HT-29 (cell line): ENCODE data around the gene FCRL3. TPM values are rescaled to one million over a fixed set of nuclear protein-coding genes. Genes with fewer than 3 reads are reported as not detected.

ENCODE experiments used
- DNase-seq: peaks from one replicate; pipeline ENCODE4 v3.0.0-alpha.2; 2015; ENCODE audit warnings: low spot score
- total RNA-seq: library from RNA; depleted of rRNA; stranded (reverse); fragments of >200 nt; shearing (Covaris generic); gene quantifications from 2 replicates; pipeline ENCODE4 v1.2.3, GENCODE V29; 2014; rRNA removed

The FCRL3 gene
- total RNA-seq, 1 experiment from 2014 or later: not detected

DNA sequence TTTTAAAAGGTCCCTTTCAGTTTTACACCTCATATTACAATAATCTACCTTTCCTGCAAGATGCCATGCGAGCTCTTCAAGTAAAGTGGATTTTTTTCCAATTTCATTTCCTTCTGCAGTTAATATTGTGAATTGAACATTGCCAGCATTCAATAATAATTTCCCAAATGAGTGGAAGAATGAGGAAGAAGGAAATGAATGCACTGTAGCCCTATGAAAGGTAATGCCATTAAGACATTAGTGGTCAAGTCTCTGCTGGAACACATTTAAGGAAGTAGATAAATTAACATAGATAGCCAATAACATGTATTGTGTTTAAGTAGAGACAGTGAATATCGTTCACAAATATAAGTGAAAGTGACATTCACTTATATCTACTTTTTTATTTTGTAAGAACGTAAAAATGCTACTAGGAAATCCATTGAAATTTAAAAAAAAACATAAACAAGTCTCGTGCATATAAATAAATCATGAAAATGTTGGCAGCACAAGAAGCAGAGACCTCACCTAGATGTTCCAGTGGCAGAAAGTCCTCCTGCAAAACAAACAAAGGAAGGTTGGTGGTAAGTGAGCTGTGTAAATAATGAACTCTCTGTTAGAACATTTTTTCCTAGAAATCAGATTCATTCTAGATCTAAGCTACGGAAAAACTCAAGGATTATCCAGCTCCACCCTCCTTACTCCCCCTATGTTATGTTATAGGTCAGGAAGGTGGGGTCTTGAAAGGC lies 17.7 kb downstream of the FCRL3 start:
- peak; percentile 37 for DNase-seq

DNA sequence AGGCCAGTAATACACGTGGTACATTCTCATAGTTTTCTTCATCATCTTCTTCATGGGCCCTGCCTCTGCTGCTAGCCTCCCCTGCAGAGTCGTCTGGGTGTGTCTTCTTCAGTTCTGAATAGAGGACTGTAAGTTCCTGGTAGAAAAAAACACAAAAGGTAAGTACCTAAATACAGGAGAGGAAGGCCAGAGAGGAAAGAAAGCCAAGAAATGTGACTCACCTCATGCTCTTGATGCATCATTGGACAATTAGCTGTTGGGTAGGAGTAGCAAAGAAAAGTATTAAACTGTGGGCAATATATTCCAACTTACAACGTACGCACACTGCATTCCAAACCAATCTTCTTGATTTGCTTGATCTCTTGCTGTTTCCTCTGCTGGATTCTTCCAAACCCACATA lies 21.8 kb downstream of the FCRL3 start:
- DNase-seq: no peak

DNA sequence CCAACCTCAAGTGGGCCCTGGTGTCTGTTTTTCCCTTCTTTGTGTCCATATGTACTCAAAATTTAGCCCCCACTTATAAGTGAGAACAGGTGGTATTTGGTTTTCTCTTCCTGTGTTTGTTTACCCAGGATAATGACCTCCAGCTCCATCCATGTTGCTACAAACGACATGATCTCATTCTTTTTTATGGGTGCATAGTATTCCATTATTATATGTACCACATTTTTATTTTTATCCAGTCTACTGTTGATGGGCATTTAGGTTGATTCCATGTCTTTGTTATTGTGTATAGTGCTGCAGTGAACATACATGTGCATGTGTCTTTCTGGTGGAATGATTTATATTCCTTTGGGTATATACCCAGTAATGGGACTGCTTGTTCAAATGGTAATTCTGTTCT lies 27.6 kb downstream of the FCRL3 start:
- no peak for DNase-seq

DNA sequence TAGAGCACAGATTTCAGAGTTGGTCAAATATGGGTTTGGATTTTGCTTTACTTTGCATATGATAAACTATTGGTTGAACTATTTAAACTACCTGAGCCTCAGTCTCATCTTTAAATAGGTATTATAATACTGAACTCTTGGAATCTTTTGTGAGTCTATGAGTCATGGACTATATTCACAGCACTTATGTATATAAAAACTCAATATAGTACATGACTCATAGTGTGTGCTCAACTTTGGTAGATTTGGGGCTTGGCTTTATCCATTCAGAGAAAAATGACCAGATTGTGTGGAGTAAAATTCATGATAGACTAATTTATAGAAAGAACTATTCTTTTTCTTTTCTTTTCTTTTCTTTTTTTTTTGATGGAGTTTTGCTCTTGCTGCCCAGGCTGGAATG lies 28.7 kb downstream of the FCRL3 start:
- DNase-seq: no peak

DNA sequence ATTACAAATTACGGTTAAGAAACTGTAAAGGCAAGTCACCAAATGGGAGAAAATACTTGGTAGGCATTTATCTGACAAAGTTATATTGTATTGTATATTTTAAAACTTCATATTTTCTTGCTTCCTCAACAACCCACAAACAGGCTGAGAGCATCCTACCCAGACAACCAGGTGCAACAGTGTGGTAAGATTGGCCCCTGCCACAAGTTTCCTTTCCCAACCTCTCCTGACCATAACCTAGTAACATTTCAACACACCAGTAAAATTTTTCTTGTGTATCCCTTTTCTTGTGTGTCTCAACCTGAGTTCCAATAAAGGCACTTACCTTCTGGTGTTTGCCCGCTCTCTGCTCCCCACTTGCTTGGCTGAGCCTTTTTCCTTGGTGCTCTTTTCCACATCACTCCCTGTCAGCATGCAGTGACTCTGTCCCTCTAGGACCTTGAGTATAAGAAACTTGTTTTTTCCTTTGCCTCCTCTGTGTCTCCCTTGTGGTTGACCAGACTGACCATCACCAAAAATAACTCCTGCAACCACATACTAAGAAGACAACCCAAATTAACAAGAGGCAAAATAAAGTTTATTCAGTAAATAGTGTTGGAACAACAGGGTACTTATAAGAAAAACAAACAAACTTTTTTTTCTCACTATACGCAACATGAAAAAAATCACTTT lies 40.9 kb downstream of the FCRL3 start:
- DNase-seq: no peak

DNA sequence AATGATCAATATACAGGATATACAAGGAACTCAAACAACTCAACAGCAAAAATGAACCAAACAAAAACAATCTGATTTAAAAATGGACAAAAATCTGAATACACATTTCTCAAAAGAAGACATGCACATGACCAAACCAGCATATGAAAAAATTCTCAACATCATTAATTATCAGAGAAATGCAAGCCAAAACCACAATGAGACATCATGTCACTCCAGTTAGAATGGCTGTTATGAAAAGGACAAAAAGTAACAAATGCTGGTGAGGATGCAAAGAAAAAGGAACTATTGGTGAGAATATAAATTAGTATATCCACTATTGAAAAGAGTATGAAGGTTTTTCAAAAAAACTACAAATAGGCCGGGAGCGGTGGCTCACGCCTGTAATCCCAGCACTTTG lies 42.0 kb downstream of the FCRL3 start:
- DNase-seq: no peak

DNA sequence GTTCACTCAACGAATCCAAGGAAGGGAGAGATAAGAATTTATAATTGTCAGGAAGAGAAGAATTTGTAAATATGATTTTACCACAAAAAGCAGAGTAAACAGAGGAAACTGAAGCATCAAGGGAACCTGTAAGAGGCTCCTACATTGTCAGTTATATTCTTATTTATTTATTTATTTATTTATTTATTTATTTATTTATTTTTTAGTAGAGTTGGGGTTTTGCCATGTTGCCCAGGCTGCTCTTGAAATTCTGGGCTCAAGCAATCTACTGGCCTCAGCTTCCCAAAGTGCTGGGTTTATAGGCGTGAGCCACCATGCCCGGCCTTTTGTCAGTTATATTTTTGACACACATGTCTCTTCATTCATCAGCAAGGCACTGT lies 47.1 kb downstream of the FCRL3 start:
- DNase-seq: no peak

DNA sequence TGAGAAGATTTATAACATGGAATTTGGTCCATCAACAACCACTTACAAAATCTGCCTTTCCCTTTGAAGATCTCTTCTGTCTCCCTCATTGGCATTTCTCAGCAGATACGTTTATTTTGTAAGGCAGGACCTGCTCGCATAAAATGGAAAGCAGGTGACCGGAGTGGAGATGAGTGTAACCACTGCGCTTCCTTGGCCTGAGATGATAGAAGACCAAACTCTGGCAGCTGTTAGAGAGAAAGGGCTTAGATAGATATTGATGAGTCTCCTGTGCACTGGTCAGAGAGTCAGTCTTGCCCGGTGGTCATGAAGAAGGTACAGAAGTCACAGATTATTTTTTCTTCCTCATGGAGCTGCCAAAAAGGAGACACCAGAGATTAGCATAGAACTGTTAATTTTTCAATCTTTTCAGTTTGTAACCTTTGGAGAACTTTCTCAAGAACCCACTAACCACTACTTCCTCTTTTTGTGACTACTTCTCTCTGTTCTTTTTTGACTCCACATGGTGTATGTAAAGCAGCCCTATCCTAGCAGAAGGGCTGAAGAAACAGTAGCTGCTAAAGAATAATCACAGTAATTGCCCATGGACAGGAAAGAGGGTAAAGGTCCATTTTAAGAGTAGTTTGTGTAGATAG lies 47.6 kb downstream of the FCRL3 start:
- DNase-seq: no peak

DNA sequence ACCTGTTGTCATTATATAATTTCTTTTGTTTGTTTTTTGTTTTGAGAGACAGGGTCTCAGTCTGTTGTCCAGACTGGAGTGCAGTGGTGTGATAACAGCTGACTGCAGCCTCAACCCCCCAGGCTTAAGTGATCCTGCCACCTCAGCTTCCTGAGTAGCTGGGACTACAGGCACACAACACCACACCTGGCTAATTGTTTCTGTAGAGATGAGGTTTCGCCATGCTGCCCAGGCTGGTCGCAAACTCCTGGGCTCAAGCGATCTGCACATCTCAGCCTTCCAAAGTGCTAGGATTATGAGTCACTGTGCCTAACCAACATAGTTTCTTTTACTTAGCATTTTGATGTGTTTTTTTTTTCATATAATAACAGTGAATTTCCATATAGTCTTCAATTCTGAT lies 52.3 kb downstream of the FCRL3 start:
- DNase-seq: no peak

DNA sequence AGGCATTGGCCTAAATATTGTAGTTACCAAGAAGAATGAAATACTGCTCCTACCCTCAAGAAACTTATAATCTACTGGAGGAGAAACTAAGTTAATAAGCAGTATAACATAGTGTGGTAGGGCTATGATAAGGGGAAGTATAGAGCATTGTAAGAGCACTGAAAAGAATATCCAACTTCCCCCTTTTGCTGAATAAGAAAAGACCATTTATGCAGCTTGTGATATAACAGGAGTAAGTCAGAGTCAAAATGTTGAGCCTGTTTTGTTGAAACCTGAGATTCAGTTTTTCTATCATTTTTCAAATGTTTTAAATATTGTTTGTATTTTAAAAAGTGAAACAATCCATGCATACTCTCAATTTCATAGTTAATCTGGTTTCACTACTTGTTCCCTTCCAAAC lies 54.4 kb downstream of the FCRL3 start:
- DNase-seq: no peak

DNA sequence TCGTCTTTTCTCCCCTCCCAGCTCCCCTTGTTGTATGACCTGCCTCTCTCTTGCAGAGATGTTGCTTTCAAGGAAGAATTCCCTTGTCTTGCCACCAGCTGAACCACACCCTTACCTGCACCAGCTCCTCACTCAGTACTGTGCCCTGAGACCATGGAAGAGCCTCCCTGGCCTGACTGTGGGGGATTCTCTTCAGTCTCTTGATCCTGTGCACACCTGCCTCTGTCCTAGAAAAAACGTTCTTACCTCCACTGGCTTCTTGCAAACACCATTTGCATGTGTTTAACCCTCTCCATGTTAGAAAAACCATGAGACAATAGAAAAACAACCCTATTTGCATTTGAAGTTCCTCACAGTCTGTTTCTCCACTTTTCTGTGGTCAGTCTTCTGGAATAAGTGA lies 59.4 kb downstream of the FCRL3 start:
- DNase-seq: no peak

DNA sequence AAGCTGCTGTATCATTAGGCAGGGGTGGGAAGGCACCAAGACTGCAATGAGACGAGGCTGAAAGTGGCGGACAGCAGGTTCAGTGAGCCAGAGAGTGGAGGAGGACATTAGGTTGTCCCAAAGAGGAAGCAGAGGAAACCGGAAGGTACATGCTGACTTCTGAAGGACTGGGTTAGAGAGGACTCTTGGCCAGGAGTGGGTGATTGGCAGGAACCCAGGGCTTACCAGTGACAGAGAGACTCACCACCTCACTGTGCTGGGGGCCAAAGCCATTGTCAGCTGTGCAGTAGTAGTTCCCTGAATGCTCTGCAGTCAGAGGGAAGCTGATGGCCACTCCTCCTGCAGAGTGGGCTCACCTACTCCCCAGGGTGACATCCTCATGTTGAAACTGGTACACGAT lies 60.8 kb downstream of the FCRL3 start:
- DNase-seq: no peak

DNA sequence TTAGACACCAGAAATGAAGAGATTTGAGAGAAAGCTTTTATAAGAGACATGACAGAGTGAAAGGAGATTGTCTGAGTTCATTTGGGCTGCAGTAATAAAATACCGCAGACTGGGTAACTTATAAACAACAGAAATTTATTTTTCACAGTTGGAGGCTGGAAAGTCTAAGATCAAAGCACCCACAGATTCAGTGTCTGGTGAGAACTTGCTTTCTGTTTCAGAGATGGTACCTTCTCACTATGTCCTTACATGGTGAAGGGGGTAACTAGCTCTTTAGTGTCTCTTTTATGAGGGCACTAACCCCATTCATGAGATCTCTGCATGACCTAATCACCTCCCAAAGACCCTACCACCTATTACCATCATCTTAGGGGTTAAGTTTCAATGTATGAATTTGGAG lies 71.8 kb downstream of the FCRL3 start:
- no peak for DNase-seq

Other genes with a start within 250 kb of the FCRL3 start
- gene FCRL5, start 148.3 kb downstream of the FCRL3 start, total RNA-seq: not detected in 2 replicates
- gene FCRL4, start 102.7 kb downstream of the FCRL3 start, total RNA-seq: not detected in 2 replicates
- gene FCRL2, start 76.4 kb upstream of the FCRL3 start, total RNA-seq: not detected in 2 replicates
- gene FCRL1, start 119.4 kb upstream of the FCRL3 start, total RNA-seq: 0.28 TPM in 1 of 2 replicates, not detected in the other
- not detected in 2 replicates for gene CD5L, start 141.0 kb upstream of the FCRL3 start, total RNA-seq